GM18498 (cell line): ENCODE results near the gene HOXA5.

ENCODE experiments used
- ATAC-seq: cut with Tn5 transposase; IDR thresholded peaks from one replicate; pipeline ENCODE4 v1.9.1; 2021; ENCODE audit warnings: mild to moderate bottlenecking, moderate library complexity; ENCODE audit not compliant: unreplicated experiment

Gene HOXA5

DNA sequence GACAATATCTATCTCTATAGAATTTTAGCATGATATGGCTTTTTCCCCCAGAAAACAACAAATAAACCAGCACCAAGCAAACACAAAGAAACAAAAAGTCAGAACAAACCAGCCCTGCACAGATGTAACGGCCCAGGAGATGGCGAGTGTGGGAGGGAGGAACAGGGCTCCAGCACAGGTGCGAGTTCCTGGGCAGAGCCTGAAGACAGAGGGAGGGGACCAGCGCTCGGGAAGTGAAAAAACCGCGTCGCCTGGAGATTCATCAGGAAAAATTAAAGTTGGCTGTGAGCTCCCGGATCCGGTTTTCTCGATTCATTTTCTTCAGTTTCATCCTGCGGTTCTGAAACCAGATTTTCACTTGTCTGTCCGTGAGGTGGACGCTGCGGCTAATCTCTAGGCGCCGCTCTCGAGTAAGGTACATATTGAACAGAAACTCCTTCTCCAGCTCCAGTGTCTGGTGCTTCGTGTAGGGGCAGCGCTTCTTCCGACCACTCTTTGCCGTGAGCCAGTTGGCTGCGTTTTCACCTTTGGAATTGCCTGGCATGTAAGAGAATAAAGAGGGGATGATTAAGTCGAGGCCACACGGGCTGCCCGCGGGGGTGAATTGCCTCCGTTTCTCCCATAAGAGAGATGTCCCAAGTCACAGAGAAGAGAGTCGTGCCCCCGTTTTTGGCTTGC is 28.3 kb upstream of the HOXA5 start:
- ATAC-seq = no peak

DNA sequence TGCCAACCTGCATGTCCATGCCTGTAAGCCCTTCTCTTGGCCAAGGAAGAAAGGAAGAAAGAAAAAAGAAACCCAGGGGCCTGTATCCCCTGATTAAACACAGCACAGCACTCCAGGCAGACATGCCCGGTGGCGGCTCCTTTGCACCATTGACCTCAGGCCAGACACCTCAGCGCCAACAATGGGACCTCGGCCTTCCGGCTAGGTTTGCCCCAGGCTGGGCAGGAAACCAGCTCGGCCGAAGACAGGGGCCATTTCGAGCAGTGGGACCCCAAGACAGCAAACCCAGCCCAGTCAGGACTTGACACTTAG is 27.8 kb upstream of the HOXA5 start:
- ATAC-seq = no peak

DNA sequence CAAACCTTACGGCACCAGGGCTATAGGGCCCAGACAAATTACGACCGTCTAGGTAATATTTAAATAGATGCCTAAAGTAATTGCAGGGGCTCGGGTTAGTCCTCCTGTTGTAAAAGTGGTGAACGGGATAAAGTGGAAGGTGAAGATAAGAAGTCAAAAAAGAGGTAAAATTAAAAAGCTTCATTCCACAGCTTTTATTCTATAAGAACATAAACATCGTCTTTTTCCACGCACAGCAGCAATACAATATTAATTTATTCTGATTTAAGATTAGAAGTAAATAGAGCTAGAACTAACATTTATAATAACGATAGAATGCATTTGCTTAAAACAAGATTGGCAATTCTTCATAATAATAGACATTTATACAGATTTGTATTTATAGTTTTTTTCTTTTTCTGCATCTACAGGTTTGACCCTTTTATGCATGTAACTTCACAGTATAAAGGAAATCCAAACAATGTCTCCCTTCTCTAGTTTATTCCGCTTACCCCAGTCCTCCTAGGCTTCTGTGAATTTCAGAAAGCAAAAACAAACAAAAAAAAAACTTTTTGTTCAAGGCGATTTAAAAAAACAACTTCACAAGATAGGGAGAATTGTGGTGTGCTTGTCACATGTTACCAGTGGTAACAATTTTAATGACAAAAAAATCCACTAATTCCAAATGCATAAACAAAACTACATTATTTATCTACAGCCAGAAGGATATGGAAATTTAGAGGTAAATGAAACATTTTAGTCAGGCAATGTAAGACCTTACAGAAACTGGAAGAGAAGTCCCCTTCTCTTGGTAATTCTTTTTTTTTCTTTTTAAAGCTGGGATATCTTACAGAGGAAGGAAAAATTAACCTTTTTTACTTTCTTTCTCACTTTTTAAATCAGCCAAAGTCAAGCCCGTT is 27.2 kb upstream of the HOXA5 start:
- no peak for ATAC-seq

DNA sequence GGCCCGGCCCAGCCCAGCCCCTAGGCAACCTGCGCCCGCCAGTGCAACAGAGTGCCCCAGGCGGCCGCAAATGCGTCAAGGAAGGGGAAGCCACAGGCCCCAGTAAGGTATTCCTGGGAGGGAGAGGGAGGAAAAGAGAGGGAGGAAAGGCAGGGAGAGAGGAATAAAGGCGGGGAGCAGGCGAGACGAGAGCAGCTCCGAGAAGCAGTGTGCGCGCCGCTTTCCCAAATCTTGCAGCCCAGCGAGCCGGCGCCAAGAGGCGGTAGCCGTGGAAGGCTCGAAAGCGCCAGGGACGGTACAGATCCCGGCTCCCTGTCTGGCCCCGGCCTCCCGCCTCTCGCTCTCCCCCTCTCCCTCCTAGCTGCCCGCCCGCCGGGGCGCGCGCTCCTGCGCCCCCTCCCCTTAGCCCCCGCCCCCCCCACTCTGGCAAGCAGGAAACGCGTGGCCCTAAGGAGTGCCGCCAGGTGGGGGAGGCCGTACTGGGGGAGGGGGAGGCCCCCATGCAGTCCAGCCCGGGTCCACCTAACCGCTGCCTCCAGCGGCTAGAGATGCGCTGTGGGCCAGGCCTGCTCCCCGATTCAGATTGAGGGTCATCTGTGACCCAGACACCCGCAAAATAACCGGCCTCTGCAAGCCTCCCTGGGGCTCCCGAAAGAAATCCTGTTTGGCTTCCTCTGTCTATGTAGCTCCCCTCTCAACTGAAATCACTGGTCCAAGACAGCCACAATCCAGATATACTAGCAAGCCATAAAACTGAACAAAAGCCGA is 26.4 kb upstream of the HOXA5 start:
- ATAC-seq = no peak

DNA sequence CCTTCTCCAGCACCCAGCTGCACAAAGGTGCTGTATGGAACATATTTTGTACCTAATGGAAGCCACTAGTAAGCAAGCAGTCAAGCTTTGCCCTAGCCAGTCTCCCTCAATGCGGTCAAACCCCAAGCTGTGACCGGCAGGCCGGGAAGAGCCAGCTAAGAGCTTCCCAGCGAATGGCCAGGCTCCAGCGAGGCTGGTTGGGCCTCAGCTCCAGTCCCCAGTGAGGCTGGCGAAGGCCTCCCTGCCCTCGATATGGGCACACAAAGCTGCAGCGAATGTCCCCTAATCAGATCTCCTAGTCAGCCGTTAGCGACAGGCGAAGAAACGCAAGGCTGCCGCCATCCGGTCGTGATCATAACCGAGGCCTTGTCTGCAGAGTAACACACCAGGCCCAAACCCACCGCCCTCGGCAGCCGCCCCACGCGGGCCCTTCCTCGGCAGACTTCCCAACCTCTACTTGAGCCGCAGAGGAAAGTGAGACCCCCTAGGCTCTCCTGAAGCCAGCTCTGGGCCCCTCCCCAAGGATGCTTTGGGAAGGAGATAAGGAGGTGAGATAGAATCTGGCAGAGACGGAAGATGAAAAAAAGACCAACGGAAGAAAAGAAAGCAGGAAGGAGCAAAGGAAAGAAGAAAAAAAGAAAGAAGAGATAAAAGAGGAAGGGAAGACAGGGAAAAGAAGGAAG is 24.9 kb upstream of the HOXA5 start:
- ATAC-seq = no peak

DNA sequence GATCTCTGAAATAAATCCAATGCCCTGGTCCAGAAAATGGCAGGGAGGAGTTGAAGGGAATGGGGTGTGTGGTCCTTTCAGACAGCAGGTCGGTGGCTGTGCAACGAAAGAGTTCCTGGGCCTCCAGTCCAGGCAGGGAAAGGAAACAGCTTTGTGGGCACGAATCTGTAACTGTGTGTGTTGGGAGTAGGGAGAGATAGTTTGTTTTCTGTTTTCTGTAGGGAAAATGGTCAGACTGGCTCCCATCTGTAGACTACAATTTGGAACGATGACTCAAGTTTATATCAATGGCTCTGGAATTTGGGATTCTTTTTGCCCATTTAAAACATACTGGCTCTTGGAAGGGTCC is 24.4 kb upstream of the HOXA5 start:
- no peak for ATAC-seq

DNA sequence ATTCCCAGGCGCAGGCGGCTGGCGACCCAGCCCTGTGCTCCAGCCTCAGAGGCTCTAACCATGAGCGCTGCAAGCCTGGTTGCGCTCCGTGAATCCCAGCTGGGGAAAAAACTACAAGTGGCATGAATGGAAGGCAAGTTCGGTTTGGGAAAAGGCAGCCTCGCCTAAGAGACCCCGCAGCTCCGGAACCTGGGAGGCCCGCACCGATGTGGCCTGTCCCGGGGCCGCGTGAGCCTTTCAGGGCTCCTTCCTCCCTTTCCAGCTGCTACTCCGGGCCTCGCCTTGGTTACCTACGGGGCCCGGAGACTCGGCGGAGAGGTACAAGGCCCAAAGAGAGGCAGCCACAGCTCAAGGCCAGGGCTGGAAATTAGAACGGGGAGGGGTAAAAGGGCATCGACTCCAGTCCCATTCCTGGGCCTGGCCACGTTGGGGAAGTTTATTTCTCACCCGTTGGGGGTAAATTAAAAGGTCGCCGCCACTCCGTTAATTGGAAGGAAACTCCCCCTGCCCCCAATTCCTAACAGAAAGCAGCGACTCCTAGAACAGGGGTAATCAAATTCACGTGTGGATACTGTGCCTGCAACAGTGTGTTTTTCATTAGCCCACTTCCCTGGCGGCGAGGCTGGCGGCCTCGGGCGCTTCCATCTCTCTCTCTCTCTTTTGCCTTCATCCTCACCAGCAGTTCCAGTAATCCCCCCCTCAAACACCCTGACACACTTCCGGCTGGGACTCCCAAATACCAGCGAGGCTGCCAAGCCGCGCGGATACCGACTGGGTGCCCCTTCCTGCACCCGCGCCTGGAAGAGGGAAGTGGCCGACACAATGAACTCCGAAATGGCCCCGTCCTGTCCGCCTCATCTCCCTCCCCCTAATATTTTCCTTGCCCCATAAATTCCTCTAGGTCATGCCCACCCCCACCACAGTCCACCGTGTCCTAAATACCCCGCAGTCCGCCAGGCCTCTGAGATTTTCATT is 23.3 kb upstream of the HOXA5 start:
- no peak for ATAC-seq

DNA sequence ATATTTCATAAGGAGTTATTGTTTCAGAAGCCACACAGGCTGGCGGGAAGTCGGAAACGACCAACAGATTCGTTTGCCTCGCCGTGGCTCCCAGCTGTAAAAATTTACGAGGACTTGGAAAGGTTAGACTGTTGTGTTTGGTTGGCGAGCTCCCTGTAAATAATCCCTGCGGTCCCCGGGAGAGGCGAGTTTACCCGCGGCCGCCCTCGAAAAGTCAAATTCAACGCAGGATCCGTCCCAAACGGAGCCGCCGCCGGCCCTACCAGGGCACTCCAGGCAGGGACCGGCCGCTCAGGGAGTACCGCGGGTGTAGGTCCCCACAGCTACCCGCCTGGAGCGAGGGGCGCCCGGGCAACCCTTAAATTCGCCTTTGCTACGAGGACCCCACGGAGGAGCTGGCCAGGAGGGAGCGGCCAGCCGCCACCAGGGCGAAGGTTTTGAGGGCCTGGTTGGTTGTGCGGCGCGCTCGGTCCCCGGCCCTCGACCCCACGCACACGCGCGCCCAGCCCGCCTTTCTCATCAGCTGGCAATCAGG is 22.6 kb upstream of the HOXA5 start:
- no peak for ATAC-seq

DNA sequence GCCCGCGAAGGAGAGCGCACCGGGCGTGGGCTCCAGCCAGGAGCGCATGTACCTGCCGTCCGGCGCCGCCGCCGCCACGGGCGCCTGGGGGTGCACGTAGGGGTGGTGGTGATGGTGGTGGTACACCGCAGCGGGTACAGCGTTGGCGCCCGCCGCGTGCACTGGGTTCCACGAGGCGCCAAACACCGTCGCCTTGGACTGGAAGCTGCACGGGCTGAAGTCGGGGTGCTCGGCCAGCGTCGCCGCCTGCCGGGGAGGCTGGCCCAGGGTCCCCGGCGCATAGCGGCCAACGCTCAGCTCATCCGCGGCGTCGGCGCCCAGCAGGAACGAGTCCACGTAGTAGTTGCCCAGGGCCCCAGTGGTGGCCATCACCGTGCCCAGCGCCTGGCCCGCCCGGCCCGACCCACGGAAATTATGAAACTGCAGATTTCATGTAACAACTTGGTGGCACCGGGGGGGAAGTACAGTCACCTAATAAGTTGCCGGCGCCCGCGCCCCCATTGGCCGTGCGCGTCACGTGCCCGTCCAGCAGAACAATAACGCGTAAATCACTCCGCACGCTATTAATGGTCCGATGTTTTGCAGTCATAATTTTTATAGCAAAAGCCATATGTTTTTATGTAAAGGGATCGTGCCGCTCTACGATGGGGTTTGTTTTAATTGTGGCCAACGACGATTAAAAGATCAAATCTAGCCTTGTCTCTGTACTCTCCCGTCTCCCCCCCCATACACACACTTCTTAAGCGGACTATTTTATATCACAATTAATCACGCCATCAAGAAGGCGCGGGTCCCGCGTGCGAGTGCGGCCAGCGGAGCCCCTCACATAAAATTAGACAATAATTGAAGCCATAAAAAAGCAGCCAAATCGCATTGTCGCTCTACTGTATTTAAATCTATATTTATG is 21.9 kb upstream of the HOXA5 start, which contains the start of gene HOXA9:
Gene HOXA9 (minus strand): TSS at position 449 of the 907 bp plus-strand sequence. CDS start 80 bp downstream, at position 369.
- ATAC-seq = no peak

DNA sequence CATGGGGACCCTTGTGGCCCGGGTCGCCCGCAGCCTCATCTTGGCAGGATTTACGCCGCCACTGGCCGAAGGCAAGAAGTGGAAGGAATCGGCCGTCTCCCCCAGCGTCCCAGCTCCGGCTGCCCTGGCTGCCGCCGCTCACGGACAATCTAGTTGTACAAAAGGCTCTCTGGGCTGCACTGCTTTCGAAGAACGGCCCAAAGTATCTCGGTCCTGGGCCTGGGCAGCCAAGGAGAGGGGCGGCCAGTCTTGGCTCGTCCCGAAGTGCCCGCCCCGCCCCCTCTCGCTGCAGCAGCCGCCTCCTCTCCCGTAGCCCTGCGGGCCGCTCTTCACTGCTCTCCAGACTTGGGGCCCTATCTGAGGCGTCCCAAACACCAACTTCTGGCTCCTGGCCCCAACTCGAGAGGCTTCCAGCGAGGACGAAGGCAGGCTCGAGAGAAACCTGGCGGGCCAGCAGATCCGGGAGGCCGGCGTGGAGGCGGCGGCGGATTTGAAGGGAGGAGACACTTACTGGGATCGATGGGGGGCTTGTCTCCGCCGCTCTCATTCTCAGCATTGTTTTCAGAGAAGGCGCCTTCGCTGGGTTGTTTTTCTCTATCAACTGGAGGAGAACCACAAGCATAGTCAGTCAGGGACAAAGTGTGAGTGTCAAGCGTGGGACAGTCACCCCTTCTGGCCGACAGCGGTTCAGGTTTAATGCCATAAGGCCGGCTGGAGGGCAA is 21.0 kb upstream of the HOXA5 start:
- ATAC-seq = no peak

DNA sequence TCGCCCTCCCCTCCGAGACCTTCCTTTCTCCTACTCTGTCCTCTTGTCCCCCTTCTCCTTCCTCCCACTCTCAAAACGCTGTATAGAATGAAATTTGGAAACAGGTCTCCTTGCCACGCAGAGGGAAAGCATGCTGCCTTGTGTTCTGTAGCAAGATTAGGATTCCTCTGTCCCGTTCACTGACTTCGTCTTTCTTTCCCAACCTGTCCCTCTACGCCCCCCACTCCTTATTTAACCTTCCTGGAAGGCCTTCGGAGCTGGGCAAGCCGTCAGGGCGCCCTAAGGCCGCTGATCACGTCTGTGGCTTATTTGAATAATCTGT is 20.5 kb upstream of the HOXA5 start:
- ATAC-seq = no peak

DNA sequence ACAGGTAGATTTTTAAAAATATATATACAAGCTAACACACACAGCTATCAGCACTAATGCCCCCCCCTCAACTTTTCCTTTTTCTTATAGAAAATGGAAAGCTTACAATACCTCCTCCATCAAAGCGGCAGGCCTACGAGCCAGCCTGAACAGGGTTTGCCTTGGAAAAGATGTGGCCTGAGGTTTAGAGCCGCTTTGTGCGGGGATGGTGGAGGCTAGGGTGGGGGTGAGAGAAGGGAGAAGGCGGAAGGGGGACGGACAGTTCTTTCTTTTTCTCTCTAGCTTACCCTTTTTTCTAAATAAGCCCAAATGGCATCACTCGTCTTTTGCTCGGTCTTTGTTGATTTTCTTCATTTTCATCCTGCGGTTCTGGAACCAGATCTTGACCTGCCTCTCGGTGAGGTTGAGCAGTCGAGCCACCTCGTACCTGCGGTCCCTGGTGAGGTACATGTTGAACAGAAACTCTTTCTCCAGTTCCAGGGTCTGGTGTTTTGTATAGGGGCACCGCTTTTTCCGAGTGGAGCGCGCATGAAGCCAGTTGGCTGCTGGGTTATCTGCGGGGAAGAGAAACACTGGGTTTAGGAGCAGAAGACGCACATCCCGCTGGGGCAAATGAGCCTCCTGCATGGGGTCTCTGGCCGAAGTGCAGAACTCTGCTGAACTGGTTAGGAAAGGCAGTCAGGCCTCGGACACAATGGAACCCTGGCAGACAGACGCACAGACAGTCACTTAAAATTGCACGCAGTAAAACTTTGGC is 20.0 kb upstream of the HOXA5 start:
- ATAC-seq = no peak

DNA sequence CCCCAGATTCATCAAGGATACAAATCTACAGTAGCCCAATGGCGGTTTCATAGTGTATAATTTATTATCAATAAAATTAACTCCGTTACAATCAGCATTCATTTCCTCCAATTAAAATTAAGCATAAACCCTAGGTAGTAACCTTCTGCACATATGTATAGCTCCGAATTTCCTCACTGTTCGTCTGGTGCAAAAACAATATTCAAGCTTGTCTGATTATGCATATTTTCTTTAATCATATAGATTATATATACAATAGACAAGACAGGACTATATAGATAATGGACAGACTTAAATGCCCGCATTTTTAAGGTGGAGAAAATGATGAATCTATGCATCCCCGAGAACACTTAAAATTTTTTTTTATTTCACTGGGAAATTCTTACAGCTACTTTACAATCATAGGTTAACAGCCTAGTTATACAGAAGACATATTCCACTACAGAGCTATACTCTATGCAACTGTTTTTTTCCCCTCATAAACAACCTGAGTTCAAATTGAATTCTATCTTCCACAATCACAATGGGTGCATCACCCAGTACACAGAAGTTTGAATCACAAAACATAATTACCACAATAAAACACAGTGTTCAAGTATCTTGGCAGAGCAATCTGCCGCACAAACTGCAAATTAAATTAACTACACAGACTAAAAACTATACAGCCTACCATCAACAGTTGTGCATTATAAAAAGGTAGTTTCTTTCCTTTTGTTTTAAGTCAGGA is 19.2 kb upstream of the HOXA5 start:
- no peak for ATAC-seq

DNA sequence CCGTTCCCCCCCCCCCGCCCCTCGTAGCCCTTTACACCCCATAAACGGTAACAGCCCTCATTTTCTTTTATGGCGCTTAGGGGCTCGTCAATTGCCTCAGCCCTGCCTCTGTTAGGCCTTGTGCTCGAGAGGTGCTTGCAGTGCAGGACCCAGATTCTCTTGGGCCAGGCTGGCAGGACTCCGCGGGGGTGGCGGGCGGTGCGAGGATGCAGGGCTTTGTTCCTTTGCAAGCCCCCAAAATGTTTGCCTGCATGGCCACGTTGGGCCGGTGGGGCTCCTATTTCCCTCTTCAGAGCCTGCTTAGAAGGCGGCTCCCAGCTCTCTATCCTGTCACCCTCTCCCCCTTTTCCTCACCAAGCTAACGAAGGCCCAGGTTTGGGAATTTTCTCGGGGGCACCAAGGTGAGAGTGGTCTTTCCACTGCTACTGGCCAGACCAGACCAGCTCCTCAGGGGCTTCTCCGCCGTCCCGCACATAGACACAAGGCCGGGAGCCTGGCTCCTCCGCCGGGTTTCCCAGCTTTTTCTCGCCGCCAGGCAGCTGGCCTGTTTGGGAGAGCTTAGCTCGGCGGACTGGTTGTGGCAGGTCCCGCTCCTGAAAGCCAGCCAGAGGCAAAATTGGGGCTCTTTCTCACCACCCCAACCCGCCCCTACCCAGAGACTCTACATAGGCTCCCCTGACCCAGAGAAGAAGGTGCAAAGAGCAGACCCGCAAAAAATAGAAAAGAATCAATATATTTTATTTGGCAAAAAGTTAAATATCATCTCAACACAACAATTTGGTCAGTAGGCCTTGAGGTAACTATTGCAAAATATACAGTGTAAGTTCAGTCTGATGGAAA is 18.5 kb upstream of the HOXA5 start:
- no peak for ATAC-seq

DNA sequence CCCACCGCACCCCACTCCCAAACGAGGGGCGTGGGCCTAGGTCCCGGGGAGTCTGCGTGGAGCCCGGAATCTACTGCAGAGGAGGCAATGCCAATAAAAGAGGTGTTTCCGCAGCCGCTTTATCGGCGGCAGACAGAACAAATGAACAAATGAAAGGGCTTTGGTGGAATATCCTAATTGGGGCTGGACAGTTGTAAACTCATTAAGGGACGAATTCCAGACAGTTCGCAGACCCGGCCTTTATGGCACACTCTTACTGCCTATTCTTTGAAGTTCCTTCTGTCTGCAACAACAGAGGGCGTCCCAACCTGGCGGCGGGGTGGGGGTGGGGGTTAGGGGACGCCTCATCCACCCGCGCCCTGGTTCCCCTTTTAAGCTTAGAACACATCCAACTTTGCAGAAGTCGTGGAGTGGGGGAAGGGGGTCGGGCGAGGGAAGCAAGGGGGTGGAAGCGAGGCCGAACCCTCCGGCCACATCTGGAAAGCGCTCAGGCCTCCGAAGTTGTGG is 17.8 kb upstream of the HOXA5 start:
- ATAC-seq = no peak
